Central memory CD8-positive, alpha-beta T cell (primary cell): Measurements from ENCODE around the gene ATXN1.

Experiments used
- ATAC-seq: fragments of 150-1000 bp; cut with Tn5 transposase; replicated peaks from 2 replicates; pipeline ENCODE4 v1.10.0; 2022; ENCODE audit warnings: mild to moderate bottlenecking, moderate FRiP score, moderate number of reproducible peaks; ENCODE audit not compliant: poor library complexity, severe bottlenecking; ENCODE audit errors: extremely low read depth
- DNase-seq, 2 donors: peaks; one replicate each; pipeline ENCODE4 v3.0.0; 2021; ENCODE audit warnings: low spot score in 2 of 2
- H3K27ac Mint-ChIP-seq: one replicate; pipeline ENCODE4 v1.8.0; 2022; ENCODE audit warnings: low read depth, mild to moderate bottlenecking, moderate library complexity, mixed read lengths
- H3K27me3 Mint-ChIP-seq: one replicate; pipeline ENCODE4 v1.8.0; 2022; ENCODE audit warnings: mixed read lengths
- H3K36me3 Mint-ChIP-seq: one replicate; pipeline ENCODE4 v1.8.0; 2022; ENCODE audit warnings: mild to moderate bottlenecking, moderate library complexity, mixed read lengths; ENCODE audit not compliant: insufficient read depth
- H3K4me1 Mint-ChIP-seq: one replicate; pipeline ENCODE4 v1.8.0; 2022; ENCODE audit warnings: mixed read lengths
- H3K4me3 Mint-ChIP-seq: one replicate; pipeline ENCODE4 v1.8.0; 2022; ENCODE audit warnings: mild to moderate bottlenecking, moderate library complexity, mixed read lengths
- H3K9me3 Mint-ChIP-seq: one replicate; pipeline ENCODE4 v1.8.0; 2022; ENCODE audit warnings: mixed read lengths

The ATXN1 gene

DNA sequence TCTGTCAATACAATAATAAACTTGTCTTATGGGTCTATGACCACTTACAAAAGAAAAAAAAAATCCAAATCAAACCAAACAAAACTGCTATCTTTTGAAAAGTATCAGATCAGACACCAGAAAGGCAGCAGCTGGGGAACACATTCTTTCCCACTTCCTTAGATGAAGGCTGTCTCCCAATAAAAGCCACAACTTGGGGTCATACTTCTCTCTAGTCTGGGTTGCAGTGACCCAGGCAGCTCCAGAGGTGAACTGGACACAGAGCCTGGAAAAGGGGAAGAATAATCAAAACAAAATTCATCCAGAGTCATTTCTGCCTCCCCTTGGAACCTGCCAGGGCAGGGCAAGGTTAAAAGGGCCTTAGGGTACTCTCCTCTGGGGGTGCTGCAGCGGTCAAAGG lies 19.1 kb downstream of the ATXN1 start:
- H3K4me3 Mint-ChIP-seq, result no peak overlapping the region
- ATAC-seq, result no peak
- H3K27ac Mint-ChIP-seq, result peak overlapping the region; percentile 46

DNA sequence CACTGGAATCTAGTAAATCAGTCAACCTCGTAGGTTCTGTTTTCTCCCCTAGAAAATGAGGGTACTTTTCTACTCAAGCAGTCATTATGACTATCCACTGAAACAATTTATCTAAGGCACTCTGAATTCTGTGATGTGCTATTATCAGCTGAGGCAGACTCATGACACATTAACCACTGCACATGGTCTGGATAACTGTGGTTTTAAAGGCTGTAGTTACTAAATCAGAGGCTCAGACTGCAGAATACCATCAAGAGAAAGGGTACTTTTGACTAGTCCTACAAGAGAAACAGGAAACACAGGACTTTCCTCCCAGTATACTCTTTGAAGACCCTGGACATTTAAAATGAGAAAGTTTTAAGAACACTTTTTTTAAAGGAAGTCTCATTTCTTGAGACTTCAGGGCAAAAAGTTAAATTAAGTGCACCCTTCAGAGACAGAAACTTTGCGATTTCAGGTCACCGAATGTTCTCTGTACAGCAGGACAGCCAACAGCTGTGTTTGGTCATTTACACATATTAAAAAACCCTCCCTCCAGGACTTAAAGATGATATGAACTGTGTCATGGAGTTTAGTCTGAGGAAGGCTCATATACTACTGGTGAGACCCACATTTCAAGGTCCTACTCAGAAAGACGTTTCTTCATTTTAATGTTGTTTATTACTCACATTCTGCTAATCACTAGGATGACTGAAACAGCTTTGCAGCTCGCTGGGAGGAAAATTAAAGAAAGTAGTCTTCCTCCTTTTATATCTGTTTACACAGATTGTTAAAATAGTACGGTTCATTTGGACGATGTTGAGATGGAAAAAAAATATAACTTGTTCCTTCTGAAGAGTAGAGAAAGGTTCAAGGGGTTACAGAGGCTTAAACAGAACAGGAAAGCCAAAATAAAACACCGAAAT lies 19.9 kb downstream of the ATXN1 start:
- DNase-seq (no peak), ATAC-seq (peak; percentile 88)
- H3K36me3 Mint-ChIP-seq, result peaks cover 42% of the 10 kb centered on the region
- H3K27ac Mint-ChIP-seq, result peak overlapping the region; percentile 46
- no peaks in the 10 kb centered on the region for H3K27me3 Mint-ChIP-seq
- no peak overlapping the region for H3K4me3 Mint-ChIP-seq
- no peaks in the 10 kb centered on the region for H3K9me3 Mint-ChIP-seq
- H3K4me1 Mint-ChIP-seq, result peaks cover 77% of the 10 kb centered on the region

More for the DNA sequence above, 19.1 kb downstream of the ATXN1 start:
- Mint-ChIP-seq H3K36me3 (peaks cover 40% of the 10 kb centered on the region), H3K9me3 (no peaks in the 10 kb centered on the region), H3K4me1 (peaks cover 81% of the 10 kb centered on the region), H3K27me3 (no peaks in the 10 kb centered on the region)
- no peak for DNase-seq

DNA sequence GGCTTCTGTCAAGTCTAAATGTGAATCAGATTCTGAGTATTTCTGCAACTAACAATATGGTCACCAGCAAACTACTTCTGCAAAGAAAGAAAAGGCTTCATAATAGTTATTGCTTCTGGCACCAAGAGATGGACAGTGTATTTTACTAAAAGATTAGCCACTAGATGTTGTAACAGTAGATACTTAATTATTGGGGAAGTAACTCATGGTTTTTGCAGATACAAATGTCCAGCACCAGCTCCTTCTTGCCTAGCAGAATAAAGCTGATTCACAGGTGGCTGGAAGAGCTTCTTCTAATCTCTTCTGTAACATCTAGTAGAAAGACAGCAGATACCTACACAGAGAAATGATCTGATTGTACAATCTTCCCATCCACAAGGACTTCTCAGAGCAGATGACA lies 21.2 kb downstream of the ATXN1 start:
- peaks cover 64% of the 10 kb centered on the region for H3K4me1 Mint-ChIP-seq

DNA sequence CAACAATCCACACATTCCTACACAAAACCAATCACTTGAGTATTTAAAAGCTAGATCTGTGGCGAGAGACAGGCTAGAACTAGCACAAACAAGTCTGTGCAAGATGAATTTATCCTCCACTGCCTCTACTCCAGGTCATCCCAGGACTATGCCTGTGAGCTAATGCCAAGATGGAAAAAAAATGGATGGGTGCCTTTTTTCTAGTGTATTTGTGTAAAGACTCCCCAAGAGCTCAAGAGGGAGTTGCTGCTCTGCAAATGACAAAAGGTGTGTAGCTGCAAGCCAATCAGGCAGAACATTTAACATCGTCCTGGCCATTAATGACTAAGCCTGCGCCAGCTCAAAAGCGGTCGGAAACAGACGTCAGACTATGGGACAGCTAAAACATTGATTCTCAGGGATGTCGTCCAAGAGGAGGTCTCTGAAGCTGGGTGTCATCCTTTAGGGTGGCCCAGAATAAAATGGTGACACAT lies 21.9 kb downstream of the ATXN1 start:
- Mint-ChIP-seq H3K4me3 (no peak overlapping the region), H3K27ac (no peak overlapping the region), H3K27me3 (no peaks in the 10 kb centered on the region), H3K9me3 (no peaks in the 10 kb centered on the region), H3K4me1 (peaks cover 60% of the 10 kb centered on the region), H3K36me3 (peaks cover 45% of the 10 kb centered on the region)
- no peak for DNase-seq
- no peak for ATAC-seq

More for the DNA sequence above, 21.2 kb downstream of the ATXN1 start:
- ATAC-seq (no peak), DNase-seq (no peak)
- Mint-ChIP-seq H3K27ac (peak overlapping the region; percentile 24), H3K9me3 (no peaks in the 10 kb centered on the region), H3K27me3 (no peaks in the 10 kb centered on the region), H3K4me3 (no peak overlapping the region), H3K36me3 (peaks cover 42% of the 10 kb centered on the region)

DNA sequence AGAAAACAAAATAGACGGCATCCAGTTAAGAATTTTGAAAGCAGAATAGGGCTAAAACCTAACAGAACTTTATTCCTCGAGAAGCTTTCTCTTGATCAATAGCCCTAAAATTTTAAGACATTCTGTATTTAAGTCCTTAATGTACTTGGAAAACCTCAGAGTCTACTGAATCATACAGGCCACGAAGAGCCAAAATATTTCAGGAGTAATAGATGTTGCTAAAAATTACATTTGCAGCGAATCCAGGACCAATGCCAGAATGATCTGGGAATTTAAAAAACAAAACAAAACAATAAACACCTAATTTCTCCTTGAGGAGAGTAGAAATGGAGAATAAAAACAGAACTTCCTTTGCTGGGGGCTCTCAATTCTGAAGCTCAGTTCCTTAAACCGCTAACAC lies 23.3 kb downstream of the ATXN1 start:
- Mint-ChIP-seq H3K9me3 (no peaks in the 10 kb centered on the region), H3K36me3 (peaks cover 41% of the 10 kb centered on the region), H3K27me3 (no peaks in the 10 kb centered on the region), H3K27ac (peak overlapping the region; percentile 42), H3K4me3 (no peak overlapping the region), H3K4me1 (peaks cover 52% of the 10 kb centered on the region)
- ATAC-seq, result no peak
- DNase-seq, result no peak

DNA sequence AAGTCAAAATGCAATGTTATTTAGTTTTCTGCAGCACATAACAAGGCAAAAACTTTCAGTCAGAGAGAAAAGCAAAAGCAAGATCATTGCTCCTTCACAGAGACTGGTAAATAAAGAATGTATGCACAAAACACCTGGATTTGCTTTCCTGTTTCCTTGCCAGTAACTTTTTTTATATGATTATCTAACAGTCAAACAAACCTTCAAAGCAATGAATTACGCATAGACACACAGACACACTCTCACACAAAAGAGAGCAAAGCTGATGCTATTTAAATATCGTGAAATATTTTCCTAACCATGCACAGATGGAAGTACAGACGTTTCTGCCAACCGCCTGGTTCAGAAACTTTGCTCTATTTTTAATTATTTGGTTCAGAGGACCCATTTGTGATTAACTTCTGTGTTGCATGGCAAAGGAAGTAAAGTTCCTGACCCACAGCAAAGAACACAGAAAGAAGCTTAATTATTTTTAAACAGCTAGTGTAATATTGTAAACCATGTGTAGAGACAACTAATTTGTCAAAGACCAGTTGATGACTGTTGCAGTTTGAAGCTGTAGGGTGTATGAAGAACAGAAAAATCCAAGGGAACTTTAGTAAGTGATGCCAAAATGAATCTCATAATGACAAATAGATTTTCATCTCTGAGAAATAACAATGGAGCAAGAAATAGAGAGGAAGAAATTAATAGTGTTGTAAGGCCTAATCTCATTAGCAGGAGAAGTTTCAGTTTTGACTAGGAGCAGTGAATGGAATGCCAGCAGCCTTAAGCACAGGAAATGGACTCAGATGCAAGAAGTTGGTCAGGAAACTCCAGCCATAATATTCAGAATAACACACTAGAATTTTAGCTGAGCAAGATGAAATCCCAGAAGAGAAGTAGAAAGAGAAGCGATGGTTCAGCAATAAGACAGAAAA lies 24.1 kb downstream of the ATXN1 start:
- Mint-ChIP-seq H3K36me3 (peaks cover 36% of the 10 kb centered on the region), H3K4me3 (no peak overlapping the region), H3K4me1 (peaks cover 52% of the 10 kb centered on the region), H3K9me3 (no peaks in the 10 kb centered on the region), H3K27me3 (no peaks in the 10 kb centered on the region), H3K27ac (peak overlapping the region; percentile 42)
- ATAC-seq (no peak), DNase-seq (no peak)

DNA sequence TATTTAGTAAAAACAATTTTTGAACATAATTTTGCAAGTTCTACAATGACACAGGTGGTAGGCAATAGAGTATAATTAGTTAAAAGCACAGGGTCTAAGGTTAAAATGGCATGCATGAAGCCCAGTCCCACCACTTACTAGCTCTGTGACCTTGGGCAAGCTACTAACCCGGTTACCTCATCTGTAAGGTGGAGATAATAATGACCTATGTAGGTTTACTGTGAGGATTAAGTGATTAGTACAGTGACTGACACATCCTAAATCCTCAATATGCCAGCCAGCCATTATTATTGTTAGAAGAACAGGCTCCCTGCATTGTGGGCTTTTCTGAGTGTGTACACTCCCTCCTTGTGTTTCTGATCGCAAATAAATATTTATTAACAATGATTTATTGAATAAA lies 26.2 kb downstream of the ATXN1 start:
- no peak for DNase-seq
- Mint-ChIP-seq H3K4me1 (peaks cover 53% of the 10 kb centered on the region), H3K4me3 (no peak overlapping the region), H3K9me3 (no peaks in the 10 kb centered on the region), H3K27ac (no peak overlapping the region), H3K36me3 (peaks cover 35% of the 10 kb centered on the region), H3K27me3 (no peaks in the 10 kb centered on the region)
- ATAC-seq, result no peak

DNA sequence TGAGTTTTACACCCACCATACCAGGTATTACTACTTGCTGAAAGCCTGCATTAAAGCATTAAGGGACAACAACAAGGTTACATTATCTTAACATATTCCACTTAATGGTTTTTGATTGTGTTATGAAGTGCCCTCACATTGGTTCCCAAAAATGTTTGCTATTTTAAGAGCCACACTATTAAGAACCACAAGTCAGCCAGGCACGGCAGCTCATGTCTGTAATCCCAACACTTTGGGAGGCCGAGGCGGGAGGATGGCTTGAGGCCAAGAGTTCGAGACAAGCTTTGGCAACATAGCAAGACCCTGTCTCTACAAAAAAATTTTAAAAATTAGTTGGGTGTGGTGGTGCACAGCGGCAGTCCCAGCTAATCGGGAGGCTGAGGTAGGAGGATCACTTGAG lies 28.2 kb downstream of the ATXN1 start:
- DNase-seq (no peak), ATAC-seq (no peak)
- H3K27ac Mint-ChIP-seq, result peak overlapping the region; percentile 83
- no peaks in the 10 kb centered on the region for H3K9me3 Mint-ChIP-seq
- peaks cover 32% of the 10 kb centered on the region for H3K36me3 Mint-ChIP-seq
- no peaks in the 10 kb centered on the region for H3K27me3 Mint-ChIP-seq
- H3K4me1 Mint-ChIP-seq, result peaks cover 61% of the 10 kb centered on the region
- H3K4me3 Mint-ChIP-seq, result no peak overlapping the region

DNA sequence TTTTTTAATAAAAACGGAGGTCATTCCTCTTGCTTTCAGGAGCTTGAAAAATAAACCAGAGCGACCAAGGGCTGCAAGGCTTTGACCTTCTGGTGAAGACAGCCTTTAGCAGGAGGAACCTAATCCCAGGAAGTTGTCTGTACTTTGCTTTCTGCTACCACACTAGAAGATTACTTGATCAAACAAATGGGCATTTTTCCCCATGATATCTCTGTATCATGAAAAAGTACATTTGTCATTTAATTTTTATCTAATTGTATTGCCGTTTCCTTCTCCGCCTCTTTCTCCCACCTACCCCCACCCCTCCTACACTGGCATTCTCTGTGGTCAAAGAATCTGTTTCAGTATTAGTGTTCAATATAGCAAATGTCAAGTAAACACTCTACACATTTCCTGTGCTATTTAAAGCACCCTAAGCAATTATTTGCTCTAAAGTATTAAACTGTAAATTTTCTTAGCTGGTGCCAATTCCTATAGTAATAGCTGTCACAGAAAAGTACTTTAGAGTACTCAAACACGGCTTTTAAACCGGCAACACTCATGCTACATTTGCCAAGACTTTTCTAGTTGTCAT lies 29.7 kb downstream of the ATXN1 start:
- Mint-ChIP-seq H3K4me1 (peaks cover 58% of the 10 kb centered on the region), H3K9me3 (no peaks in the 10 kb centered on the region), H3K4me3 (peak overlapping the region; percentile 68), H3K36me3 (peaks cover 24% of the 10 kb centered on the region), H3K27me3 (no peaks in the 10 kb centered on the region), H3K27ac (peak overlapping the region; percentile 83)
- ATAC-seq, result peak; percentile 78
- DNase-seq, result no peak

DNA sequence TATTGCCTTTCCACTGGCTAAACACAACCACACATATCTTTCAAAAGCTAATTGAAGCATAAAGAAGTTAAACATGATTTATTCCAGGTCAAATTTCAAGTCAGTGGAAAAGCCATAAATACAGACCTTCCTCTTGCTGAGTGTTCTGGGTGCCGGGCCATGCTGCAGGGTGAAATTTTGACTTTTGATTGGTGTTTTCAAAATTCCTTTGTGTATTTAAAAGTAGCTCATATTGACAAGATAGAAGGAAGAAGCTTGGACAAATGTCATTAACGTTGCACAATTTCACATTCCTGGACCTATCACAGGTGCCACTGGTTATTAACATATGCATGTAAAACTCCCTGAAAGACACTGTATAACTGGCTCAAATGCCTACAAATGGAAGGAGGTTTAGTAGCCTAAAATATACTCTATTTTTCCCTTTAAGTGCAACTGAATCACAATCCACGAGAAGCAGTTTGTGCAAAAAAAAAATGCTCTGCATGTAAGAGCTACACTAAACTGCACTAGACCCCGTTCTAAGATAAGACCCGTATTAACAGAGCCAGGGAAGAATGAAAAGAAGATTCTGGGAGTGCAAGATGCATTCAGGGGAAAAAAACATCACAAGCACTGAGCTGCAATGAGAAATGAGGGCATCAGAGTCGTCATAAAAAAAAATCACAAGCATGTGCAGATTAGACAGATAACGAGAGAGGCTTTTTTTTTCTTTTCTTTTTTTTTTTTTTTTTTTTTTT lies 30.4 kb downstream of the ATXN1 start:
- Mint-ChIP-seq H3K4me1 (peaks cover 59% of the 10 kb centered on the region), H3K27me3 (no peaks in the 10 kb centered on the region), H3K36me3 (peaks cover 24% of the 10 kb centered on the region), H3K9me3 (no peaks in the 10 kb centered on the region), H3K4me3 (peak overlapping the region; percentile 68), H3K27ac (peak overlapping the region; percentile 83)
- DNase-seq, result no peak
- peak; percentile 69 for ATAC-seq

DNA sequence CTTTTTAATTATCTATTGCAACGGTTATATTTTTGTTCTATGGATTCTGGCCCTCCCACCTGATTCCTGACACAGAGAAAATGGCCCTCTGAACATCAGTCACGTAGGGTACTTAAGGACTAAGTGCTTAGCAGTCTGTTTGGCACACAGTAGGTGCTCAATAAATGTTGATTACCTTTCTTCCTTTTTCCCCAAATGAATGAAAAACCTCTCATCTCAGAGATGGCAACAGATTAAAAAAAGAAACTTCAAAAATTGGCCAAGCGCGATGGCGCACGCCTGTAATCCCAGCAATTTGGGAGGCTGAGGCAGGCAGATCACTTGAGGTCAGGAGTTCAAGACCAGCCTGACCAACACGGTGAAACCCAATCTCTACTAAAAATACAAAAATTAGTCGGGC lies 31.5 kb downstream of the ATXN1 start:
- Mint-ChIP-seq H3K27me3 (no peaks in the 10 kb centered on the region), H3K4me3 (peak overlapping the region; percentile 25), H3K27ac (peak overlapping the region; percentile 49), H3K4me1 (peaks cover 71% of the 10 kb centered on the region), H3K36me3 (peaks cover 24% of the 10 kb centered on the region), H3K9me3 (no peaks in the 10 kb centered on the region)
- no peak for ATAC-seq
- DNase-seq, result no peak
